GM20431 (cell line): ENCODE measurements around the gene JAK1.
"Not testable (repeated sequence)": the region's sequence is repeated elsewhere in the genome, so short reads cannot be mapped to it uniquely, and the experiment has no call there.

Source experiments
- in situ Hi-C: fragments of 300-500 bp; cut with MseI, MboI; formaldehyde crosslinking; loops from one replicate; pipeline ENCODE4 v1.15.0; 2020; ENCODE audit warnings: low sequenced_read_pairs; ENCODE audit not compliant: unreplicated experiment

JAK1 gene

GRCh38 chr1:64966158-64966971, at the start of gene JAK1:
Gene JAK1, minus strand, starts transcription at chr1:64966549. Its CDS starts 80,285 bp downstream, at chr1:64886264.
- in situ Hi-C loops: no loop called here

GRCh38 chr1:65014321-65014720, 48.0 kb upstream of the JAK1 start:
- in situ Hi-C loops: no loop called here

GRCh38 chr1:65011983-65012382, 45.6 kb upstream of the JAK1 start:
- in situ Hi-C loops: no loop called here

- in situ Hi-C loops: no loop called here
Measured at GRCh38 chr1:65009724-65010420, 43.5 kb upstream of the JAK1 start.

- in situ Hi-C loops: no loop called here
Measured at GRCh38 chr1:65009176-65009575, 42.8 kb upstream of the JAK1 start.

- in situ Hi-C loops: no loop called here
Measured at GRCh38 chr1:65006806-65007205, 40.5 kb upstream of the JAK1 start.

- in situ Hi-C loops: no loop called here
Measured at GRCh38 chr1:65003316-65003664, 36.9 kb upstream of the JAK1 start.

GRCh38 chr1:65002508-65003315, 36.4 kb upstream of the JAK1 start:
- in situ Hi-C loops: no loop called here

- in situ Hi-C loops: no loop called here
Measured at GRCh38 chr1:65002156-65002507, 35.8 kb upstream of the JAK1 start.

GRCh38 chr1:65001231-65001792, 35.0 kb upstream of the JAK1 start:
- in situ Hi-C loops: no loop called here

- in situ Hi-C loops: not testable (repeated sequence)
Measured at GRCh38 chr1:64998425-64998948, 32.1 kb upstream of the JAK1 start.

- in situ Hi-C loops: no loop called here
Measured at GRCh38 chr1:64996541-64997257, 30.4 kb upstream of the JAK1 start.

GRCh38 chr1:64995316-64995715, 29.0 kb upstream of the JAK1 start:
- in situ Hi-C loops: no loop called here

- in situ Hi-C loops: no loop called here
Measured at GRCh38 chr1:64986903-64987871, 20.8 kb upstream of the JAK1 start.

GRCh38 chr1:64984737-64985136, 18.4 kb upstream of the JAK1 start:
- in situ Hi-C loops: no loop called here

GRCh38 chr1:64984106-64984505, 17.8 kb upstream of the JAK1 start:
- in situ Hi-C loops: no loop called here

GRCh38 chr1:64983110-64983509, 16.8 kb upstream of the JAK1 start:
- in situ Hi-C loops: no loop called here
